Measurements from ENCODE around the gene PRKN. TPM values are rescaled to one million over a fixed set of nuclear protein-coding genes. Genes with fewer than 3 reads are reported as not detected.
"Not testable (repeated sequence)": the region's sequence is repeated elsewhere in the genome, so short reads cannot be mapped to it uniquely, and the experiment has no call there.

PRKN gene
- total RNA-seq, 1 donor from 2014 or later, result 7.0 TPM

DNA sequence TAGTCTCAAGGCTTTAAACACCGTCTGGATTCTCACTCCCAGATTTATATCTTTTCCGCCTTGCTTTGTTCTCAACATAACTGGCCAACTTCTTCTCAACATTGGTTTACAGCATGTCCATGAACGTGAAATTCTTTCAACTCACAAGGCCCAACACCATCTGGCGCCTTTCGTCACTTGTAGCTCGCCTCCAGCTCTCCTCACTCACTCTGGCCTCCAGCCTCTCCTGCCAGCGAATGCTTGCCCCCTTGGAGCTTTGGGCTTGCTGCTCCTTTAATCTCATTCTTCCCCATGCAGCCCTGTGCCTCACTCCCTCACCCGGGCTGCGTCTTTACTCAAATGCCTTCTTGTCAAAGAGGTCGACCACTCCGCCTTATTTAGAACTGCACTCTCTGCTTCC, 324.5 kb downstream of the PRKN start:
- no peak for DNase-seq
- H3K36me3 Mint-ChIP-seq (ENCODE audit: unreplicated experiment), result peaks cover 5% of the 10 kb centered on the region
- TF ChIP-seq, protein P1, sequence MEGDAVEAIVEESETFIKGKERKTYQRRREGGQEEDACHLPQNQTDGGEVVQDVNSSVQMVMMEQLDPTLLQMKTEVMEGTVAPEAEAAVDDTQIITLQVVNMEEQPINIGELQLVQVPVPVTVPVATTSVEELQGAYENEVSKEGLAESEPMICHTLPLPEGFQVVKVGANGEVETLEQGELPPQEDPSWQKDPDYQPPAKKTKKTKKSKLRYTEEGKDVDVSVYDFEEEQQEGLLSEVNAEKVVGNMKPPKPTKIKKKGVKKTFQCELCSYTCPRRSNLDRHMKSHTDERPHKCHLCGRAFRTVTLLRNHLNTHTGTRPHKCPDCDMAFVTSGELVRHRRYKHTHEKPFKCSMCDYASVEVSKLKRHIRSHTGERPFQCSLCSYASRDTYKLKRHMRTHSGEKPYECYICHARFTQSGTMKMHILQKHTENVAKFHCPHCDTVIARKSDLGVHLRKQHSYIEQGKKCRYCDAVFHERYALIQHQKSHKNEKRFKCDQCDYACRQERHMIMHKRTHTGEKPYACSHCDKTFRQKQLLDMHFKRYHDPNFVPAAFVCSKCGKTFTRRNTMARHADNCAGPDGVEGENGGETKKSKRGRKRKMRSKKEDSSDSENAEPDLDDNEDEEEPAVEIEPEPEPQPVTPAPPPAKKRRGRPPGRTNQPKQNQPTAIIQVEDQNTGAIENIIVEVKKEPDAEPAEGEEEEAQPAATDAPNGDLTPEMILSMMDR (IDR thresholded peaks at IDR 0.05; ENCODE audit: partially characterized antibody, unreplicated experiment), result no peak
- H3K27ac Mint-ChIP-seq (ENCODE audit: unreplicated experiment), result no peak overlapping the region
- H3K4me3 Mint-ChIP-seq (ENCODE audit: unreplicated experiment), result no peak overlapping the region
- H3K9me3 Mint-ChIP-seq (ENCODE audit: unreplicated experiment), result no peaks in the 10 kb centered on the region
- no peaks in the 10 kb centered on the region for H3K27me3 Mint-ChIP-seq (ENCODE audit: unreplicated experiment)
- no peaks in the 10 kb centered on the region for H3K4me1 Mint-ChIP-seq (ENCODE audit: low read depth, unreplicated experiment)

DNA sequence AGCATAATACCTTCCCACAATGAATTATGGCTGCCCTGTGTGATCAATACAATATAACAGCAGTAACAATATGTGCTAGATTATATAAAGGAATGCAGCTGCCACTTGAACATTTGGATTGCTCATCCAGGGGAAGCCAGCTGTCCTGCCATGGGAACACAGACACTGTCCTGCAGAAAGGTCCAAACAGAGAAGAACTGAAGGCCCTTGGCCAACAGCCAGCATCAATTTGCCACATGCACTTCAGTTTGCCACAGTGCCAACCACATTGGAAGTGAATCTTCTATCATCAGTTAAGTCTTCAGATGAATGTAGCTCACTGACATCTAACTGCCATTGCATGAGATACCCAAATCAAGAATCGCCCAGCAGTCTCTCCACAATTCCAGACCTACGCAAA, 332.4 kb downstream of the PRKN start:
- Mint-ChIP-seq H3K27ac (ENCODE audit: unreplicated experiment) (no peak overlapping the region), H3K4me1 (ENCODE audit: low read depth, unreplicated experiment) (no peaks in the 10 kb centered on the region), H3K4me3 (ENCODE audit: unreplicated experiment) (no peak overlapping the region), H3K36me3 (ENCODE audit: unreplicated experiment) (peaks cover 5% of the 10 kb centered on the region), H3K9me3 (ENCODE audit: unreplicated experiment) (no peaks in the 10 kb centered on the region), H3K27me3 (ENCODE audit: unreplicated experiment) (no peaks in the 10 kb centered on the region)
- no peak for DNase-seq
- TF ChIP-seq, protein P1 (IDR thresholded peaks at IDR 0.05; ENCODE audit: partially characterized antibody, unreplicated experiment), result no peak

DNA sequence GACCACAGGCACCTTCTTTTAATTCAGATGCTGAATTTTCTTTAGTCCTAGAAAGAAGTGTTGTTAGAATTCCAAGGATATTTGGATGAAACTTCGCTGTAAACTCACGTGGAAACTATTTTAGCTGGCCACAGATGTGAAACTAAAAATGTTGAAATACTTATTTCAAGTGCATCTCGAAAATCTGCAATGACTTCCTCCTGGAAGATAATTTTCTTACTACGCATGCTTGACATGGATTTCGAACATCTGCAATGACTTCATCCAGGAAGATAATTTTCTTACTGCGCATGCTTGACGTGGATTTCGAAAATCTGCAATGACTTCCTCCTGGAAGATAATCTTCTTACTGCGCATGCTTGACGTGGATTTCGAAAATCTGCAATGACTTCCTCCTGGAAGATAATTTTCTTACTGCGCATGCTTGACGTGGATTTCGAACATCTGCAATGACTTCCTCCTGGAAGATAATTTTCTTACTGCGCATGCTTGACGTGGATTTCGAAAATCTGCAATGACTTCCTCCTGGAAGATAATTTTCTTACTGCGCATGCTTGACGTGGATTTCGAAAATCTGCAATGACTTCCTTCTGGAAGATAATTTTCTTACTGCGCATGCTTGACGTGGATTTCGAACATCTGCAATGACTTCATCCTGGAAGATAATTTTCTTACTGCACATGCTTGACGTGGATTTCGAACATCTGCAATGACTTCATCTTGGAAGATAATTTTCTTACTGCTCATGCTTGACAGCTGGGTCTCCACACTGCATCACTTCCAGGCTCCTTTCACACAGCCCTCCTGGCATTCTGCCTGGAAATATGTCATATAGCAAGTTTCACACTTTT, 336.4 kb downstream of the PRKN start:
- H3K4me1 Mint-ChIP-seq (ENCODE audit: low read depth, unreplicated experiment); H3K27me3 Mint-ChIP-seq (ENCODE audit: unreplicated experiment); H3K36me3 Mint-ChIP-seq (ENCODE audit: unreplicated experiment); H3K4me3 Mint-ChIP-seq (ENCODE audit: unreplicated experiment); H3K27ac Mint-ChIP-seq (ENCODE audit: unreplicated experiment); DNase-seq; H3K9me3 Mint-ChIP-seq (ENCODE audit: unreplicated experiment): not testable (repeated sequence)

DNA sequence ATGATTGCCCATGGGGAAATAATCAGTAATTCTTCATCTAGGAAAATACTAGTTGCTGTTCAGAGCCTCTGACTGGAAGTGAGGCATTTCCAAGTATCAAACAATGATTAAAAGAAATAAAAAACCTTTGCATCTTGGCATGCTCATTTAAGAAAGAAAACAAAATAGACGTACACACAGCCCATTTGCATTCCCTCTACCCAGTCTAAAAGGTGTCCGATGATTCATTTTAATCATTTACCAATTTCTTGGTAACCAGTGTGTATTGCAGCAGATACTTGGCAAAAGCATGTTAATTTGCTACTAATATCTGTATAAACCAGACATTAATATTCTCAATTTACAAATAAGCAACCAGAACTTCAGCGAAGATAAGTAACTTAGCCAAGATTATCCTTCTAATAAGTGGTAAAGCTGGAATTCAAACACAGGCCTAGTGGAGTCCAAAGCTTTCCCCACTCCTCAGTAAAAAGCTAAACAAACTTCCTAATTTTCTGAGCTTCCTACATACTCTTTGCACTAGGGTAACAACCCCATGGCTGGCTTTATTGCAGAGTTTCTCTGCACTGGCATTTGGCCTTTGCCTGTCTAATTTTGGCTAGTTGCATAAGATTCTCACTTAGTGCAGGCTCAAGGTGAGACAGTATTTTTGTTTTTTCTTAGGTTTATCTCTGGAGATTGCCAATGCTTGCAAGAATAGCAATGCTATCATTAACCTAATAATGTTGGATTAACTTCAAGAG, 338.1 kb downstream of the PRKN start:
- Mint-ChIP-seq H3K27me3 (ENCODE audit: unreplicated experiment) (no peaks in the 10 kb centered on the region), H3K36me3 (ENCODE audit: unreplicated experiment) (no peaks in the 10 kb centered on the region), H3K9me3 (ENCODE audit: unreplicated experiment) (no peaks in the 10 kb centered on the region), H3K4me3 (ENCODE audit: unreplicated experiment) (no peak overlapping the region), H3K4me1 (ENCODE audit: low read depth, unreplicated experiment) (no peaks in the 10 kb centered on the region), H3K27ac (ENCODE audit: unreplicated experiment) (no peak overlapping the region)
- no peak for DNase-seq
- TF ChIP-seq, protein P1 (IDR thresholded peaks at IDR 0.05; ENCODE audit: partially characterized antibody, unreplicated experiment), result no peak

DNA sequence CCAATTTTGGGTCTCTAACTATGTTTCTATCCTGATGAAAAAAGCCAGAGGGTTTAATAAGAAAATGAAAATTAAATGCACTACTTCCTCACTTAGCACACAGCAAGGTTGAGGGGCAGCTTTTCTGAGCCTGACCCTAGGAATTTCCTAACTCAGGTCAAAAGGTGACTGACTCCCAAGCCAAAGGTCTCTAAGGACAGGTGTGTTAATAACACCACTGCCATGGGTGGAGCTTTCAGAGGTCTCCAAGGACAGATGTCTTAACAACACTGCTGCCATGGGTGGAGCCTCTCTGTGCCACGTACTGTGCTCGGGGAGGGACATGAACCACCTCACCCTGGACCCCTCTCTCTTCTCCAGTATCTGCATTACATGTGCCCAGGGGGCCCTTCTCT, 339.2 kb downstream of the PRKN start:
- no peaks in the 10 kb centered on the region for H3K9me3 Mint-ChIP-seq (ENCODE audit: unreplicated experiment)
- no peak overlapping the region for H3K4me3 Mint-ChIP-seq (ENCODE audit: unreplicated experiment)
- TF ChIP-seq, protein P1 (IDR thresholded peaks at IDR 0.05; ENCODE audit: partially characterized antibody, unreplicated experiment), result no peak
- no peak for DNase-seq
- H3K36me3 Mint-ChIP-seq (ENCODE audit: unreplicated experiment), result no peaks in the 10 kb centered on the region
- H3K4me1 Mint-ChIP-seq (ENCODE audit: low read depth, unreplicated experiment), result no peaks in the 10 kb centered on the region
- H3K27ac Mint-ChIP-seq (ENCODE audit: unreplicated experiment), result no peak overlapping the region
- H3K27me3 Mint-ChIP-seq (ENCODE audit: unreplicated experiment), result no peaks in the 10 kb centered on the region
